ENCODE results near the gene MEP1A.
"Not testable (repeated sequence)": the region's sequence is repeated elsewhere in the genome, so short reads cannot be mapped to it uniquely, and the experiment has no call there.

Gene MEP1A

DNA sequence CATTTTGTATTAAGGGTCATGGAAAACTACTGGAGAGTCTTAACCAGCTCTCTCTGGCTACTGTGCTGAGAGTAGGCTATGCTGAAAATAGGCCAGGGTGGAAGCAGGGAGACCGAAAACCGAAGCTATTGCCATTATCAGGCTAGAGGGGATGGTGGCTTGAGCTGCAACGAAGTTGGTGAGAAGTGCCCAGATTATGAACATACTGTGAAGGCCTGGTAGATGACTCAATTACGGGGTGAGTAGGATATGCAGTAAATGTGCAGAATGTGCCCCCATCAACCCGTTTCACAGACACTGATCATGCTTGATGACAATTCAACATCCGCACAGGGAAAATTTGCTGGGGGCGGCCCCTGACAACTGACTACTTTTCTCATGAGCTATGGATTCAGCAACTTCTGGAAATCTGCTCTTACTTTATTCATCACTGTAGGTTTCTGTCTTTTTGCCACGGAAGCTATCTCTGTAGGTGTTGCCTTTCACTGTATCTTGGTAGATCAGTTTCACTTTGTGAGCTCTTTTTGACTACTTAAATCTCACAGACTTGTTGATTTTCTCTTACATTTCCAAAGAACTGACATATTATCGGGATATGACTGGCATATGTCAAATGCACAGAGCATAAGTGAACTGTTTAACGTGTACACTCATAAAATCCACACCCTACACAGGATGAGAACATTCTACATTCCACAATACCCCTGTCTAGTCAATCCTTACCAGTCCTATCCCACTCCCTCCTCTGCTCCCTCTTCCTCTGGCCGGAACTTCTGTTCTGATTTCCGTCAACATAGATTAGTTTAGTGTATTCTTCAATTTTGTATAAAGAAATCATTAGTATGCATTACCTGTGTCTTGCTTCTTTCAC is 15.5 kb upstream of the MEP1A start:
- DNase-seq, result no peak

DNA sequence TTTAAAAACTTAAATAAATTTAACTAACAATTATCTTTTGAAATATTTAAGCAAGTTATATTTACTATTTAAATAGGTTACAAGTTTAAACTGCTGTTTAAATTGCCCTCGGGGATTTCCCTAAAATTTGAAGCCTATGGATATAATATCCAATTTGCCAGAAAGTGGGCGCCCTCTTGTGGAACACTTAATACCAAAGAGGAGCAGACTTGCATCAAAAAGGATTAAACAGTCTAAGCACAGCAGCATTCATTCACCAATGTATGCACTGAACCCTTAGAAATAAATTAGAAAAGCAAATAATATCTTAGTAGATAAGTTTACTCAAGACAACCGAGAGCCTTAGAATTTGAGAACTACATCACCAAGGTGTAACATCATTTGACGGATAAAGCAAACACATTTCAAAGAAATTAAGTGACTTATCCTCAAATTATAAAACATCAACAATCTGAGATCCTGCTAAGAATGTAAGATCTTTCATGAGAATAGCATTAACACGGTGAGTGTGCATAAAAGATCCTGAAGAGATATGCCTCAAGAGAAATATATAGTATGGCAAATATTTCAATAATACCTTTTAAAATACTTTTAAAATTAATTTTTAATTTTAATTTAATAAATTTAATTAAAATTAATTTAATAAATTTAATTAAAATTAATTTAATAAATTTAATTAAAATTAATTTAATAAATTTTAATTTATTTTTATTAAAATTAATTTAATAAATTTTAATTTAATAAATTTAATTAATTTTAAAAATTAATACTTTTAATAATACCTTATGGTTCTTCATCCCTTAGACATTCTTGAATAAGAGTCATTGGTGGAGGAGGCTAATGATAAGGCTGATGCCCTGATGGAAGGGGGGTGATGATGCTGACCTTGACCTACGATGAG is 11.5 kb upstream of the MEP1A start:
- no peak for DNase-seq

DNA sequence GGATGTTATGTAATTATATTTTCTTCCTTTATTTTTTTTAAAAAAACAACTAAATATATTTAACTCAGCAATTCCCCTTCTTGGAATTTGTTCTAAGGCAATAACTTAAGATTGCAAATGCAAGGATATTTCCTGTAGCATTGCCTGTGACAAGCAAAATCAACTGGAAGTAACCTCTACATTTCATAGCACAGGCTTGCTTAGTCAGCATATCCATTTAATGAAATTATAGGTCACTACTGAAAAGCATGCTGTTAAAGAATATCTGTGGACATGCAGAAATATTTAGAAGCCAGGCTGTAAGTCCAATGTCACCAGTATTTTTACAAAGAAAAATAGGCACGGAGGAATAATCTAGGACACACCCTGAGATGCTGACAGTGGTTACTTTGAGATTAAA is 8.7 kb upstream of the MEP1A start:
- DNase-seq, result no peak

DNA sequence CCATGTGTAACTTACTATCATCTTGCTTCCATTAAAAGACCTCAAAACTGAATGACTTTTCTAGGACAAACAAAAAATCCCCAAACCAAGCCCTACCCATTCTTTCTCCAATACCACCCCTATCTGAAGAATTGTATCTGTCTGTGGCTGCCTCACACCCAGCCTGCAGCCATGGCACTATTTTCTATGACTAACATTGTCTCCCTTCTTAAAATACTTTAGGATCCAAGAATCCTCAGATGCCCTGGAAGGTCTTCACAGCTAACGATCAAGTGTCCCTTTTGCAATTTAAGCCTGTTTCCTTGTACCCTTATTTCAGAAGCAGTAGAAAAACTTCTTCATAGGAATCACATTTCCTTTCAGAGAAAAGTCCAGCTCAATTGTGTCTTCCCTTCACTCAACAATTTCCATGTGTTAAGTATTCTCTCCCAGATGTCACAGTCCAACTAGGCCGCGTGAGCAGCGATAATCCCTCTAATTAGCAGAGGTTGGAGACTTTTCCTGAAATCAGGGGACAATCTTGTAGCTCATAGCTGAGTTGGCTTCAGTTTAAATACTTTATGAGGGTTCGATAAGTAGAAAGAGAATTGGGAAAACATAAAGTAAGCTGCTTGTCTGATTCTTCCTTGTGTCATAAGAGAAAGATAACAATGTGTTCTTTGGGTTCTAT is 5.2 kb upstream of the MEP1A start:
- DNase-seq, result no peak

DNA sequence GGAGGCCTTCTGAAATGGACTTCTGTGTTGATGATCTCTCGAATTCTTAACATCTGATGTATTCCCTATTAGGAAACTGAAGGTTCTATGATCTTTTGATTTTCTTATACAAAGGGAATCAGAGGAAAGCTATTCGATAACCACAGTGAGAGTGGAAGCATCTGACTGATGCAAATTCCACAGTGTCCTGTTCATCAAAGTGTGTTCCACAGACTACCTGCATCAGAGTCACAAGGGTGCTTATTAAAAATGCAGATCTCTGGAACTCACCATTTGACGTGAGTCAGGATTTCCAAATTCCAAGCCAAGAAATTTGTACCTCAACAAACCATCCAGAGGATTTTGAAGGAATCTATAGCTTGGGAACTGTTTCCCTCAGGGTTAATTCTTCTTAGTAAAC is 4.4 kb upstream of the MEP1A start:
- DNase-seq, result no peak

DNA sequence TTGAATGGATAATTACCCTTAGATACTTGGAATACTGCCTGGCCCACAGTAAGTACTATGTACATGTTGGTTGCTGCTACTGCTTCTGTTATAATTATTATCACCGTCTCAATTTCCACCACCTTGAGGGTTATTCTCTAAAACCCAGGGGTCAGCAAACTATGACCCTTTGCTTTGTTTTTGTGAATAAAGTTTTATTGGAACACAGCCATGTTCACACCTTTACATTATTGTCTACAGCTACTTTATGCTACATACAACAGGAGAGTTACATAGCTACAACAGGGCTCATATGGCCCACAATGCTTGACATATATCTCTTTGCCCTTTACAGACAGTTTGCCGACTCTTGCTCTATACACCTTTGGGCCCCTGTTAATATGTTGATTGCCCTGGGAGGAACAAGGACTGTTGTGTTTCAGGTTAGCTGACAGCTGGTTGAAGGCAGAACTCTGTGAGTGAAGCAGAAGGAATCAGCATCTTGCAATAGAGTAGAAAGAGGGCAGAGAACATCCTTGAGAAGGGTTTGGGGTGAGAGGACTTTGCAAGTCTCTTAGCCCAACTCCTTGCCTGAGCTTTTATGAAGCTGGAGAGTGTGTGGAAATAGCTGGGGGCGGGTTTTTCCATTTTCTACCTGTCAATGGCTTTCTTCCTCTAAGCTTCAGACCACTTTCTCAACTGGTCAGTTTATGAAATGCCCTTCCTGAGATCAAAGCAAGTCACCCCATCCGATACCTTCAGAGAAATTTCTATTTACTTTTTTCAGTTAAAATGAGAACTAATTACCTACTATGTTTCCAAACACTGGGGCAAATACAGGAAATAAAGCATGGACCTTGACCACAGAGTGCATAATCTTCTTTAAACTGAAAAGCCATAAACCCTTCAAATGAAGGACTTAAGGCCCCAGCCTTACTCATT is 3.5 kb upstream of the MEP1A start:
- no peak for DNase-seq

DNA sequence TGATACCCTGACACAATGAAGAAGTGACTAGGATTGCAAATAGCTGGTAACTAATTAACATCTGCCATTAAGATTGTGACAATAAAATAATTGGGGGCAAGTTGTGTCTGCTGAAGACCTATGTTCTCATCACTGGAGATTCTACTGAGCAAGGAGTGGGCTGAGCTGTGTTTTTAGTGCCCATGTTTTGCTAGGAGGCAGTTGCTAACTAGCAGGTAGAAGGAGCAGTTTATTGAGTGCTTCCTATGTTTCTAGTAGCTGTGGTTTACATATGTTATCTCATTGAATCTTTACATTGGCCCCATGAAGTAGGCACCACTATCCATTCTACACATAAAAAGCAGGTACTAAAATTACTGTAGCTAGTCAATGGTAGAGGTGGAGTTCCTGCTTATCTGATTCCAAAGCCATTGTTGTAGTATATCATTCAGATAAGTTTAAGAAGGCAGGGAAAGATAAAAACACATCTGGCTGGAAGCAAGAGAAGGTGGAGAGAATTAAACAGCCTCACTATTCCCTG is 2.8 kb upstream of the MEP1A start:
- DNase-seq, result no peak

DNA sequence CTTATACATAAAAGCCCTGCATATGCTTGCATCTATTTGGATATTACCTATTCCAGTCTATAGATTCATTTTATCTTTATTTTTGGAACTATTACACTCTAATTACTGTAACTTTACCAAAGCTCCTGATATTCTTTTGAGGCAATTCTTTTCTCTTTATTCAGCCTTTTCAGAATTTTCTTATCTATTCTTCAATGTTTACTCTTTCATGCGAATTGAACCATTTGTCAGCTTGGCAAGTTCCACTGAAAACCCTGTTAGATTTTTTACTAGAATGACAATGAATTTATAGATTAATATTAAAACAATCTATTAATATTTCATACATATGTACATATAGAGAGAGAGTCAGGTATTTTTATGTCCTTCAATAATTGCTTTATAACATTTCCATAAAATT is 554 bp upstream of the MEP1A start:
- no peak for DNase-seq

DNA sequence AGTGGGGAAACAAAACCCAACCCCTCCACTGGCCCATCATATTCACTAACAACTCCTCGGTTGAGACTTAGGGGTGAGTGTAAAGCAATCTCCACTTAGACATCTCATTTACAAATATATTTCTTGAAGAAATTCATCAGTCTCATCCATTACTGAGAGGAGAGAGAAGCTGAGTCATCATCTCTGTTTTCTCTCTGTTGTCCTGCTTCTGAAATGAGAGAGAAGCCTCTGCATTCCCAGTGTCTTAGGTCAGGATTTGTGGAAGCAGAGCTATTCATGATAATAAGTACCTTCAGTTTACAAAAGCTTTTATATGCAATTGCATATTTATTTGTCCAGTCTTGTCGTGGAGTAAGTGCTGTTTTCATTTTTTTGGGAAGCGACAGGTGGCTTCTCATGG is 879 bp downstream of the MEP1A start:
- DNase-seq, result no peak

DNA sequence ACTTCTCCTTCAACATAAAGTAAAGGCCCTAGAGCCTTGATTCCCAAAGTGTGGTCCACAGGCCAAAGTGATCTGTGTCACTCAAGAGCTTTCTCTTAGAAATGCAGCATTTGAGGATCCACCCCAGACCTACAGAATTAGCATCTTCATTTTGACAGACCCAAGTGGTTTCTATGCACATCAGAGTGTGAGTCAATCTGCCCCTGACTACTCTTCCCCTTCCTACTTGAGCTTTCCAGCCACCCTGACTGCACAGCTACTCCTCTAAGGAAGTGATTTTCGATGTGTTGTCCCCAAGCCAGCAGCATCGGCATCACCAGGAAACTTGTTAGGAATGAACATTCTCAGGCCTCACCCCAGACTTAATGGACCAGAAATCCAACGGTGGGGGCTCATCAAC is 2.6 kb downstream of the MEP1A start:
- DNase-seq, result no peak

DNA sequence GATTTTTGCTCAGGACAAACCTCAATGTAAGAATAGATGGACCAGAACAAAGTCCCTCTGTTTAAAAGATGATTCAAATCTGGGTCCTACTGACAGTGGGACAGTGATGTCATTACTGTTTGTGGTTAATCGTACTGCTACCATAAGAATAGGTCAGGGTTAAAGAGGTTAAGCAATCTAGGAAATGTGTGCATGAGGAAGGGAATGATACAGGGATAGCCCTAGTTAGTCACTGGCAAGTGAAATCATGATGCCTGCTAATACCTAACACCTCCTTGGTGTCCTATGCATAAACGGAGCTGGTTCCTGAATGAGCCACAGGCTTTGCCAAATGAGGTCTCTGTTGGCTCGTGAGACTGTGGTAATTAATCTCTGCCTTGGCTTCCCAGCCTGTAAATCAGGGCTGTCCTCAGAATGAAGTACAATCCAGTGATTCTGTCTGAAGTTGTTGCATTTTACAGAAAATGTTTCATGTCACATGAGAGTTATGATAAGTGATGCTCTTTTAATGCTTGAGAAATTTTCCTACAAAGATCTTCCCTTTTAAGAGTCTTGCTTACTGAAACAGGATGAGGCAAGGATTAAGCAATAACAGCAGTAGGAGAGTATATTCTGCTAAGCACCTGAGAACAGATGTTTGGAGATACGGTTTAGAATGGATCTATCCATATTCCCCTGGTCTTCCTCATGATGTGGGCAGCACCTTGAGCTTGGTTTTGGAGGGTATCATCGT is 3.8 kb downstream of the MEP1A start:
- no peak for DNase-seq

DNA sequence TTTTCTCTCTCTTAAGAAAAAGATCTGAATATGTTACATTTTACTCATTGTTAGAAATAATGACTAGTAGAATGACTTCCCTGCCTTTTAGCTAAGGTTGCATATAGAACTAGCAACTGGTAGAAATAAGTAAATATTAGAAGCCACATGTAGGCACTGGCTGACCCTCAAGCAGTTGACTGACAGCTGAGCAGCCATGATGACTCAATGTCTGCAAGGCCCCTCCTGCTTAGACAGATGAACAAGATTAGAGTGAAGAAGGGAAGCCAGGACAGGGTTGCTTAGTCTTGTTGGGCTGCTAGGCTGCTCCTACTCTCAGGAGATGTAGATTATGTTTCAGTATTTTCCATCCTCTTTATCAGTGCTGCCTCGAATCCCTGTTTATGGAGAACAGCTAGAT is 6.5 kb downstream of the MEP1A start:
- no peak for DNase-seq

DNA sequence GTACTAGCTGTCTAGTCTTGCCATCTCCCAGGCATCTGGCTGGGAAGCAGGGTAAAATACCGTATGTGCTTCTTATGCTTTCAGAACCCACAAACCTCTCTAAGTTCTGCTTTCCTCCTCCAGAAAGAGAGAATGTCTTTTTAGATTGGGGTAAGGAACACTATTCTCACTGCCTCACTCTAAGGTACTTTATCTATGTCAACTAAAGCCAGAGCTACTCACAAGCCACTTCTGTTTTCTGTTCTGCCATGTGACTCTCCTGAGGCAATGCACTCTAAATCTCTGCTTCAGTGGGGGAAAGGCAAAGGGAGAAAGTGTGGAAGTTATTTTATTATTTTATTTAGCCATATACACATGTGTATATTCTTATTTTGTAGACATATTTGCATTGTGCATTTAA is 15.6 kb downstream of the MEP1A start:
- DNase-seq, result no peak

DNA sequence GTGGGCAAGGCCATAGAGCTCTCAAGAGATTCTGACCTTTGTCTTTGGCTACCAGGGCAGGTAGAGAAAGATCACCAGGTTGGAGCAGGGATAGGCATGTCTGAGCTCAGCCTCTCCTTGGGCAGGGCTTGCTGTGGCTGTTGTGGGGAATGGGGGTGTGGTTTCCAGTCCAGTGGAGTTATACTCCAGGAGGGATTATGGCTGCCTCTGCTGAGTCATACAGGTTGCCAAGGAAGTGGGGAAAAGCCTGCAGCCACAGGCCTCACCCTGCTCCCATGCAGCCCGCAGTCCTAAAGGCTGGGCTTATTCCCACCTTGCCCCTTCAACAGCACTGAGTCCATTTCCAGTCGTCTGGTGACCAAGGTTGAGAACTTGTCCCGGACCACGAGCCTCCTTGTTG is 21.9 kb downstream of the MEP1A start:
- DNase-seq, result no peak

DNA sequence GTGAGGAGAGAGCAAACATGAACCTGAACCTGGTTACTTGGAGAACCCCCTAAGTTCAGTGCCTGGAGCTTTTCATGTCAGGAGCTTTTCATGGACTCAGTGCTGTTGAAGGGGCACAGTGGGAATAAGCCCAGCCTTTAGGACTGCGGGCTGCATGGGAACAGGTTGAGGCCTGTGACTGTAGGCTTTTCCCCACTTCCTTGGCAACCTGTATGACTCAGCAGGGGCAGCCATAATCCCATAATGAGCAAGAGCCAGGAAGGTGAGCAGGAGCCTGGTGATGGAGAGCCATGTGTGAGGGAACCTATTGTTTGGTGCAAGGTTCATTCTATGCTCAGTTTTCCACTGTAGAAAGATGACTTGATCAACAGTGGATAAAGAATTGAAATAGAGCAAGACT is 23.4 kb downstream of the MEP1A start:
- no peak for DNase-seq

DNA sequence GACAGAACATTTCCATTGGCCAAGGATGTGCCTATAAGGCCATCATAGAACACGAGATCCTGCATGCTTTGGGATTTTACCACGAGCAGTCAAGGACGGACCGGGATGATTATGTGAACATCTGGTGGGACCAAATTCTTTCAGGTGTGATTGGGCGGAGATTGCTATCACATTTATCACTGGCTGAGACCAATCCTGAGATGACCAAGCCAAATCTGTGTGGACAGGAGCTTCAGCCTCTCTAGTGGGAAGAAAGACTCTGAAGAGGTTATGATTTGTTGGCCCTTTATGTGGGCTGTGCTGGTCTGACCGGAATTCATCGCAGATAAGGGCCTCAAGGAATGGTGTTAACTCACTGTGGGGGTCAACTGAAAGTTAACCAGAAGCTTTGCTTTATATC is 26.4 kb downstream of the MEP1A start:
- no peak for DNase-seq

DNA sequence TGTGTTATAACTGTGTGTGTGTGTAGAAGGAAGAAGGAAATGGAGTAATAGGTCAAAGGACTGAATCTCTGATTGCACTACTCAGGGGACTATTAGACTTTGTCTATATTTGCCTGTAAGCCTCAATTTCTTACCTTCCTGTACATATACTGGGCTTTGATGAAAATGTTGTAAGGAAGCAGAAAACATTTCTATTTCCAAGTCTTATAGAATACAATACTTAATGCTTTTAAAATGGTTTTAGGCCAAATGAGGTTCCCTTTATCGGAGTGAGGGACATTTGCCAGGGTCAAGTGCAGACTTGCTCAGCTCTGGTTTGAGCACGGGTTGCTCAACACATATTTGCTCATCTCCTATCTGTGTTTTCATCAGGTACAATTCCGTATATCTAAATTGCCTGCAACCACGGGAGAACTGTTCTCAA is 28.3 kb downstream of the MEP1A start:
- DNase-seq, result no peak

DNA sequence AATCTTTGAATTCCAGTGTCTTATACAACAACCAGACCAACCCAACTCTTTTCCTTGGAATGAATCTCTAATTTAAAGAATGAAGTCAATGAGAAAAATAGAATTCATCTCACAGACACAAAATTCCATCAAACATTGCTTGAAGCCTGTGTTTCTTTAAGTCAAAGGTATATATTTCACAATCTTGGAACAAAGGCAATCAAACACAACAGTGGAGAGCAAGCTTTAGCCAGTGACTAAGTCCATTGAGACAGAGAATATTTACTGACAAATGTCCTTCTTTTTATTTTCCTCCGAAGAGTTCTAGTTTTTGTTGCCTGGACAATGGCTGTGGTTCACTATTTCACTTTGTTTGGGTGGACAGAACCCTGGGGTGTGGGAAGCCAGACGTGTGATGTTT is 35.8 kb downstream of the MEP1A start:
- DNase-seq, result no peak

DNA sequence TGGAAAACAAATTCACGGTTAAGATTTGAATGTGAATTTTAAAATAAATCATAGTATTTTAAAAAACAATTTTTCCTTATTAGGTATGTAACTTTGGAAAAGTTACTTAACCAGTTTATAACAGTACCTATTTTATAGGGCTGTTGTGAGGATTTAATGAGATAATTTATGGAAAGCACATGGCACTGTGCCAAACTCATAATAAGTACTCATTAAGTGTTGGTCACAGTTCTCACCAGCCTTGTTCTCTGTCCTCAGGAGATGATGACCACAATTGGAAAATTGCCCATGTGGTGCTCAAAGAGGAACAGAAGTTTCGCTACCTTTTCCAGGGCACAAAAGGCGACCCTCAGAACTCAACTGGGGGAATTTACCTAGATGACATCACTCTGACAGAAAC is 39.6 kb downstream of the MEP1A start:
- DNase-seq, result no peak

DNA sequence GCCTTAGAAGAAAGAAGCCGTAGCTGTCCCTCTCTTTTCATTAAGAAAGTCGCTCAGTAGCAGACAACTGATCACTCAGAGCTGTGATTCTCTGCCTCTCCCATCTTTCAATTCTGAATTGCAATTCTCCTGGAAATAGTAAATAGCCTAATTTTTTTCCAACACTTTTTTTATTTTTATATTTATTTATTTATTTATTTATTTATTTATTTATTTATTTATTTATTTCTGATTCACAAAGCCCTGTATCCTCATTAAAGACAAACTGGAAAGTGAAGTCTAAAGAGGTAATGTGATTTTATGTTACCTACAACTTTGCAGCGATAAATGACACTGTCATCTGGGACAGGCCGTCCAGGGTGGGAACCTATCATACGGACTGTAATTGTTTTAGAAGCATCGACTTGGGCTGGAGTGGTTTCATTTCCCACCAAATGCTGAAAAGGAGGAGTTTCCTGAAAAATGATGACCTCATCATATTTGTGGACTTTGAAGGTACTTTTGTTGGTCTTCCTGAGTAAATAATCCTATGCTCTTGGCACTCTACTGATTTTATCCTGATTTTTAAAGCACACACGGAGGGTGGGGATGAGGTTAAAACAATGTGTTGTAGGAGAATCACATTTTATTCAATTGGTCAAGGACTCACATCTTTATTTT is 41.2 kb downstream of the MEP1A start:
- DNase-seq, result not testable (repeated sequence)

DNA sequence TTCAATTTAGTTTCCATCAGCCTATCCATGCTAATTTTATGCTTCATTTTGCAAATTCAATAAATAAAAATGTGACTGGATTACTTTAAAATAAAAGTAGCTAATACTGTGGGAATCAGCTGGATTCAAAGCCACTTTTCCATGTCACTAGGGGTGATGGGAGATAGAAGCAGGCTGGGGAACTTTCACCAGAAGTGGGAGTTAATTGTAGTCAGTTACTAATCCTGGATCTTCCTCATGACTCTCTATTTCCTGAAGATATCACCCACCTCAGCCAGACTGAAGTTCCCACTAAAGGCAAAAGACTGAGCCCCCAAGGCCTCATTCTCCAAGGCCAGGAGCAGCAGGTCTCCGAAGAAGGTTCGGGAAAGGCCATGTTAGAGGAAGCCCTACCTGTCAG is 41.8 kb downstream of the MEP1A start:
- DNase-seq, result not testable (repeated sequence)
